Common myeloid progenitor, CD34-positive (primary cell): ENCODE results near the gene CHRNB1.
"Not testable (repeated sequence)": the region's sequence is repeated elsewhere in the genome, so short reads cannot be mapped to it uniquely, and the experiment has no call there.

Experiments
- CTCF ChIA-PET: fragments of 350-600 bp; sonication (Branson Sonifier 250); formaldehyde crosslinking; loops from one replicate; lab custom pipeline; 2021; ENCODE audit warnings: antibody characterized with exemption; lab: Charles Lee
- POLR2A ChIA-PET: fragments of 350-600 bp; sonication (Branson Sonifier 250); formaldehyde crosslinking; loops from one replicate; lab custom pipeline; 2021; ENCODE audit warnings: antibody characterized with exemption; lab: Charles Lee
- DNase-seq, 3 donors: peaks; one replicate each; pipeline versions ENCODE4 v3.0.0 to v3.0.0-alpha.2; 2013
- H3K27ac ChIP-seq, 2 experiments: 1 replicate in 1 of 2; 2 replicates in 1 of 2; pipeline ENCODE4 v1.7.0; 2013; ENCODE audit warnings: inconsistent platforms in 2 of 2, low read length in 2 of 2, mild to moderate bottlenecking in 2 of 2, low read depth in 1 of 2, moderate library complexity in 1 of 2; ENCODE audit not compliant: severe bottlenecking in 2 of 2, insufficient read depth in 1 of 2, poor library complexity in 1 of 2
- H3K27me3 ChIP-seq, 5 experiments: replicated peaks in 2 of 5; 1 replicate in 3 of 5; 2 replicates in 2 of 5; pipeline versions ENCODE4 v1.6.1 to v1.7.0; 2013; ENCODE audit warnings: low read length in 4 of 5, mild to moderate bottlenecking in 2 of 5, moderate library complexity in 2 of 5, inconsistent platforms in 1 of 5; ENCODE audit not compliant: insufficient read depth in 5 of 5, control insufficient read depth in 4 of 5
- H3K36me3 ChIP-seq, 4 experiments: 1 replicate in 2 of 4; 2 replicates in 2 of 4; pipeline versions ENCODE4 v1.6.1 to v1.7.0; 2013; ENCODE audit warnings: low read length in 3 of 4, control low read depth in 1 of 4, mild to moderate bottlenecking in 1 of 4; ENCODE audit not compliant: control insufficient read depth in 4 of 4, insufficient read depth in 4 of 4
- H3K4me1 ChIP-seq, 4 experiments: 1 replicate in 3 of 4; 2 replicates in 1 of 4; pipeline versions ENCODE4 v1.6.1 to v1.7.1; 2013; ENCODE audit warnings: low read length in 3 of 4, mild to moderate bottlenecking in 3 of 4, control low read depth in 1 of 4, inconsistent platforms in 1 of 4, moderate library complexity in 1 of 4; ENCODE audit not compliant: control insufficient read depth in 4 of 4, insufficient read depth in 4 of 4; ENCODE audit errors: control extremely low read depth in 1 of 4
- H3K4me3 ChIP-seq, 7 experiments: 1 replicate in 4 of 7; 2 replicates in 3 of 7; pipeline versions ENCODE4 v1.5.1 to v1.7.0; 2013; ENCODE audit warnings: mild to moderate bottlenecking in 7 of 7, low read length in 6 of 7, moderate library complexity in 6 of 7, inconsistent platforms in 2 of 7, low read depth in 2 of 7, control low read depth in 1 of 7; ENCODE audit not compliant: insufficient read depth in 4 of 7, control insufficient read depth in 1 of 7; ENCODE audit errors: extremely low read depth in 1 of 7
- H3K9me3 ChIP-seq, 5 experiments: 1 replicate in 4 of 5; 2 replicates in 1 of 5; pipeline versions ENCODE4 v1.6.1 to v1.7.1; 2013; ENCODE audit warnings: low read length in 4 of 5, mild to moderate bottlenecking in 2 of 5, inconsistent platforms in 1 of 5, low read depth in 1 of 5, moderate library complexity in 1 of 5; ENCODE audit not compliant: control insufficient read depth in 4 of 5, insufficient read depth in 2 of 5; ENCODE audit errors: control extremely low read depth in 1 of 5
- WGBS: methylation state at CpG from one replicate; pipeline ENCODE4 v1.1.5; 2013; ENCODE audit not compliant: insufficient coverage; 5-methylcytosine and 5-hydroxymethylcytosine counted together

Gene CHRNB1

GRCh38 chr17:7480089-7480384, 35.2 kb downstream of the CHRNB1 start:
- Histone ChIP-seq H3K4me3 (peak overlapping the region; percentile 33 to 88 (median 71)), H3K36me3 (peaks cover 0 to 7% (median 0%) of the 10 kb centered on the region in 4 experiments), H3K27ac (peak overlapping the region; percentile 46 to 82), H3K9me3 (no peaks in the 10 kb centered on the region), H3K4me1 (peaks cover under 1 to 59% (median 55%) of the 10 kb centered on the region in 4 experiments), H3K27me3 (no peaks in the 10 kb centered on the region)
- CTCF ChIA-PET = interaction anchor here (1.0 to 2.1 kb wide), 5 partner anchors 28 to 67 kb away, joined by 3 to 9 read pairs (median 5); partner anchors contain the start of gene TMEM102
- WGBS = 20% methylated on average over 1 of the region's 8 CpGs
- no peak for DNase-seq
- POLR2A ChIA-PET = interaction anchor here (0.5 to 1.4 kb wide), 6 partner anchors 9 to 43 kb away, joined by 3 to 5 read pairs (median 4); no protein-coding TSS in a partner anchor

- H3K36me3 ChIP-seq, H3K27me3 ChIP-seq, DNase-seq, H3K9me3 ChIP-seq, POLR2A ChIA-PET: not testable (repeated sequence)
- CTCF ChIA-PET = interaction anchor here (1.1 to 2.1 kb wide), 2 partner anchors 45 to 79 kb away, joined by 3 to 9 read pairs; partner anchors contain the start of gene TMEM102
- peak within 1 kb of the TSS in 1 of 2 experiments; percentile 82 for H3K27ac ChIP-seq
- H3K4me3 ChIP-seq = peak within 1 kb of the TSS in 2 of 7 experiments; percentile 65 to 88
- peaks cover 8 to 62% (median 59%) of the 10 kb centered on the region in 4 experiments for H3K4me1 ChIP-seq
- WGBS = no CpG with 5 or more reads among the region's 4 CpGs
Observed at GRCh38 chr17:7481275-7481674, 36.4 kb downstream of the CHRNB1 start, which contains the start of gene SLC35G6. Gene SLC35G6, plus strand, starts transcription at chr17:7481446. Its CDS starts 71 bp downstream, at chr17:7481517.

- H3K27ac ChIP-seq = peak overlapping the region in 1 of 2 experiments; percentile 100
- 97% methylated on average over 27 of the region's 31 CpGs for WGBS
- H3K27me3 ChIP-seq, H3K36me3 ChIP-seq, POLR2A ChIA-PET, H3K9me3 ChIP-seq, DNase-seq: not testable (repeated sequence)
- CTCF ChIA-PET = interaction anchor here (1.1 kb wide), 1 partner anchor 78 kb away, joined by 3 read pairs; no protein-coding TSS in a partner anchor
- H3K4me3 ChIP-seq = peak overlapping the region in 1 of 7 experiments; percentile 90
- peaks cover 12 to 65% (median 55%) of the 10 kb centered on the region in 4 experiments for H3K4me1 ChIP-seq
Observed at GRCh38 chr17:7481842-7482741, 37.2 kb downstream of the CHRNB1 start.

DNA sequence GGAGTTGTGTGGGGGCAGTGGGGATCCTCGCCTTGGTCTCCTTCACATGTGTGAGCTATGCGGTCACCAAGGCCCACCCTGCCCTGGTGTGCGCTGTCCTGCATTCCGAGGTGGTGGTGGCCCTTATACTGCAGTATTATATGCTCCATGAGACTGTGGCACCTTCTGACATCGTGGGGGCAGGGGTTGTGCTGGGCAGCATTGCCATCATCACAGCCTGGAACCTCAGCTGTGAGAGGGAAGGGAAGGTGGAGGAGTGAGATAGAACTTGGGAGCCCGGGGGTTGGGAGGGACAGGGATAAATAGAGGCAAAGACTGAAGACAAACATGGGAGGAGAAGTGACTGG, 37.9 kb downstream of the CHRNB1 start:
- CTCF ChIA-PET, H3K36me3 ChIP-seq, H3K9me3 ChIP-seq, H3K27me3 ChIP-seq, DNase-seq: not testable (repeated sequence)
- Histone ChIP-seq H3K4me3 (peak overlapping the region in 5 of 7 experiments; percentile 81 to 97 (median 88)), H3K4me1 (peaks cover 12 to 65% (median 52%) of the 10 kb centered on the region in 4 experiments), H3K27ac (peak overlapping the region in 1 of 2 experiments; percentile 100)
- POLR2A ChIA-PET = interaction anchor here (0.5 to 1.2 kb wide), 2 partner anchors 36 to 295 kb away, joined by 3 read pairs; no protein-coding TSS in a partner anchor
- WGBS = 80% methylated on average over 6 of the region's 6 CpGs

DNA sequence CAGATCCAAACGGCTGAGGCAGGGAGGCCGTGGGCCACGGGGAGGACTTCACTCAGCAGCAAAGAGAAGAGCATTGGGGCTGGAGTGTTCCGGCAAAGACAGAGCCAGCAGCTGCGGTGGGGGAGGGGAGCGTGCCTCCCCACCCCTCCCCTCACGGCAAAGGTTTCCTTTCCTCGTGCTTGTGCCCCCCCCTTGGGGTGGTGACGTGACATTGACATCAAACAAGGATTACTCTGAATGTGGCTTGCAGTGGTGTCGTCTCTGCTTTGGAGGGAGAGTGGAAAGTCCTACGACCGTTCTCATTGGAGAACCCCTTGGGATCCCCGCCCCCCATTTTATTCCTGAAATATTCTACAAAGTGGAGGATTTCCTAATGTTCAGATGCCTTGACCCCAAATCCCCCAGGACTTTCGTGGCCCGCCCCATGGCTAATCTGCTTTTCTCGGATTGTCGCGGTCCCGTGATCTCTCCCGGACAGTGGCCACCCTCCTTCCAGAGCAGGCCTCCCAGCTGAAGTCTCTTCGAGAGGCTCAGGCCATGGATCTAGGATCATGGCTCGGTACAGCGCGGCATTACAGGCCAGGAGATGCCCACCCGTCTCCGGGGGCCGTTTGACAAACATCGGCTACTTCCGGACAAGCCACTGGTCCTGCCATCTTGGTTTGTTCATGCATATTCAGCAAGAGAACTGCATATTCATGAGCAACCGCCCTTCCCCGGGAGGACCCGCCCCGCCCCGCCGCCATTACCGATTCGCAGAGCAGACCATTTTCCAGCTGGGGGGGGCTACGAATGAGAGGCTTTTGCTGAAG, 38.6 kb downstream of the CHRNB1 start:
- CTCF ChIA-PET = interaction anchor here (1.0 to 5.0 kb wide), 3 partner anchors 47 to 128 kb away, joined by 3 to 27 read pairs (median 4); partner anchors contain the start of gene TMEM102
- peak; percentile 92 to 97 (median 96) for DNase-seq
- Histone ChIP-seq H3K27ac (peak overlapping the region; percentile 99 to 100), H3K36me3 (peaks cover 0 to 7% (median 2%) of the 10 kb centered on the region in 4 experiments), H3K4me3 (peak overlapping the region; percentile 59 to 97 (median 84)), H3K4me1 (peaks cover 12 to 59% (median 45%) of the 10 kb centered on the region in 4 experiments), H3K9me3 (no peaks in the 10 kb centered on the region), H3K27me3 (no peaks in the 10 kb centered on the region)
- POLR2A ChIA-PET = interaction anchor here (0.5 to 2.5 kb wide), 18 partner anchors 7 to 295 kb away, joined by 3 to 28 read pairs (median 6); partner anchors contain the start of genes CHRNB1, FGF11, MPDU1 and PLSCR3
- WGBS = 0% methylated on average over 25 of the region's 38 CpGs

GRCh38 chr17:7484067-7484918, 39.4 kb downstream of the CHRNB1 start, which contains the start of gene POLR2A:
Gene POLR2A, plus strand, starts transcription at chr17:7484366.
- CTCF ChIA-PET = interaction anchor here (1.0 to 5.0 kb wide), 6 partner anchors 8 to 129 kb away, joined by 3 to 27 read pairs (median 4); partner anchors contain the start of gene TMEM102
- peaks cover 12 to 60% (median 46%) of the 10 kb centered on the region in 4 experiments for H3K4me1 ChIP-seq
- POLR2A ChIA-PET = interaction anchor here (0.6 to 2.5 kb wide), 23 partner anchors 8 to 156 kb away, joined by 3 to 28 read pairs (median 5); partner anchors contain the start of genes CHRNB1, FGF11, MPDU1 and PLSCR3
- peak; percentile 97 to 99 (median 98) for DNase-seq
- H3K36me3 ChIP-seq = peaks cover 0 to 9% (median 2%) of the 10 kb centered on the region in 4 experiments
- H3K4me3 ChIP-seq = peak within 1 kb of the TSS; percentile 59 to 97 (median 84)
- H3K9me3 ChIP-seq = no peaks in the 10 kb centered on the region
- 0% methylated on average over 34 of the region's 64 CpGs for WGBS
- peak within 1 kb of the TSS; percentile 99 to 100 for H3K27ac ChIP-seq
- no peaks in the 10 kb centered on the region for H3K27me3 ChIP-seq
